Posterior cingulate gyrus (tissue), 11 donors: Measurements from ENCODE around the gene CHD6.
A peak's percentile ranks its signal among the peaks of the same experiment; 100 is the strongest.

Source experiments
- DNase-seq, 10 donors: peaks; one replicate each; pipeline versions ENCODE4 v3.0.0 to v3.0.0-alpha.2; 2020 to 2021; ENCODE audit warnings: mixed read lengths in 3 of 10
- intact Hi-C: fragments of 100-400 bp; cut with DNase I; formaldehyde crosslinking; loops from one replicate; pipeline ENCODE4 v1.15.1; 2023

CHD6 gene

DNA sequence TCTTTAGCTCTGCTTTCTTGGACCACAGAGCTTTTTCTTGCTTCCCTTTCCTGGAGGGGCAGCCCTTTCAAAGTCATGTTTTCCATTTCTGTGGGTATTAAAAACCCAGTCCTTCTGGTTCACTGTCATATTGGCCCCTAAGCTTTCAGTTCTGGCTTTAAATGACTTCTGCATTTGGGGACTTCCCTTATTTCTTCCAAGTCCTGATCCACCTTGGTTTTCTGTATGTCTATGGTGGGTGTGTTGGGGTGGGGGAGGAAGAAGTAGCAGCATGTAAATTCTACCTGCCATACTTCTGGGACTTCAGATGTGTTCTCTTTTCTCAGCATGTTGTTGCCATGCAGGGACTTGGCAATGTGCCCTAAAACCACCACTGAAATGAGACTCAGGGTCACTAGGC lies 174.5 kb downstream of the CHD6 start:
- DNase-seq, result no peak
- intact Hi-C loops, result no loop called here

- intact Hi-C loops, result no loop called here
- DNase-seq, result no peak
Observed at GRCh38 chr20:41440882-41441281, 177.3 kb downstream of the CHD6 start.

DNA sequence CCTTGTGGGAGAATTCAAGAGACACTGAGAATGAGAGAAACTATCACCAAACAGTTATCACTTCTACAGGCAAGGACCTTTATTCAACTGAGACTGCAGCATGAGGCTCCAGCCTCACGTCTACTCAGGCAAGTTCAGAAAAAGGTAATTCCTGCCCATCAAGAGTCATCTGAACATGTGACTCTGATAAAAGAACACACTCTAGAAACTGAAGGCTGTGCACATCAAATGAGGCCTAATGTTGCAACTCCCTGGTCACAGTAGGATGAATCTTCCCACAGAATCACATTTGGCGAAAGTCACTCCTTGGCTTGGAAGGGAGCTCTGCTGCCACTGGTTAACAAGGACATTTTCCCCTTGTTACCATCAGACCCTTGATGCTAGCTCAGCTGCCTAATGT lies 180.3 kb downstream of the CHD6 start:
- no peak for DNase-seq
- intact Hi-C loops, result no loop called here

DNA sequence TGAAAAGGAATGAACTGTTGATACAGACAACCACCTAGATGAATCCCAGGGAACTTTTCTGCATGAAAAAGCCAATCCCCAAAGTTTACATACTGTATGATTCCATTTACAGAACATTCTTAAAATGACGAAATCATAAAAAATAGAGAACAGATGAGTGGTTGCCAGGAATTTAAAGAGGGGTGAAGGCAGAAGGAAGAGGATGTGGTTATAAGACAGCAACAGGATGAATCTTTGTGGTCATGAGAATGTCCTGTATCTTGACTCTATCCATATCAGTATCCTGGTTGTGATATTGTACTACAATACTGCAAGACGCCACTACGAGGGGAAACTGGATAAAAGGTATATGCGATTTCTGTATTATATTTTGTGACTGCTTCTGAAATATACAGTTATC lies 181.5 kb downstream of the CHD6 start:
- intact Hi-C loops, result no loop called here
- no peak for DNase-seq

DNA sequence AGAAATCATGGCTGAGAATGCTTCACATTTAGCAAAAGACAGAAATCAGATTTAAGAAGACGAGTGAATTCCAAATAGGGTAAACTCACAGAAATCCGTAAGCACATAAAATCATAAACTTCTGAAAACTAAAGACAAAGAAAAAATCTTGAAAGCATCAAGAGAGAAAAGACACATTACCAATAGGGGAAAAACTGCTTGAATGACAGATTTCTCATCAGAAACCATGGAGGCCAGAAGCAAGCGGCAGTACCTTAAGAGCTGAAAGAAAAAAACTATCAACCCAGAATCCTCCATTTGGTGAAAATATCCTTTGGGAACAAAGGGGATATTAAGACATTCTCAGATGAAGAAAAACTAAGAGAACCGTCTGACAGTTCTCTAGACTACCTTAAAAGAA lies 185.0 kb downstream of the CHD6 start:
- intact Hi-C loops, result no loop called here
- DNase-seq, result no peak

GRCh38 chr20:41432746-41433145 lies 185.4 kb downstream of the CHD6 start:
- DNase-seq, result no peak
- intact Hi-C loops, result no loop called here

GRCh38 chr20:41428285-41428684 lies 189.9 kb downstream of the CHD6 start:
- no peak for DNase-seq
- intact Hi-C loops, result no loop called here

GRCh38 chr20:41427833-41428232 lies 190.3 kb downstream of the CHD6 start:
- intact Hi-C loops, result no loop called here
- DNase-seq, result no peak

DNA sequence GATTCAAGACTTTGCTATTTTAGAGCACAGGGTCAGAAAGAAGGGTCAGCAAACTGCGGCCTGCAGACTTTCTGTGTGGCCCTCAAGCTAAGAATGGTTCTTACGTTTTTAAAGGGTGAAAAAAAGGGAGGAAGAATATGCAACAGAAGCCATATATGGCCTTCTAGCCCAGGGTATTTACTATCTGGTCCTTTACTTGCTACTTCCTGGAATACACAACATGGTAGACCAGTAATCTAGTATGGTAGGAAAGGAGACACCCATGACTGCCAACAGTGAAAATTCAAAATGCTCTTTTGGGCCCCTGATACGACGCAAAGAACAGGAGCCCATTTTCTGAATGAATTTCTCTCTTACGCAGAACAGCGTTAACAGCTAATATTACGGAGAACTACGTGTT lies 191.2 kb downstream of the CHD6 start:
- intact Hi-C loops, result no loop called here

GRCh38 chr20:41426086-41426830 lies 191.9 kb downstream of the CHD6 start:
- DNase-seq, result no peak
- intact Hi-C loops, result no loop called here

More for the DNA sequence above, 191.2 kb downstream of the CHD6 start:
- DNase-seq, result no peak

GRCh38 chr20:41425180-41425884 lies 192.8 kb downstream of the CHD6 start:
- intact Hi-C loops, result no loop called here
- DNase-seq, result no peak

DNA sequence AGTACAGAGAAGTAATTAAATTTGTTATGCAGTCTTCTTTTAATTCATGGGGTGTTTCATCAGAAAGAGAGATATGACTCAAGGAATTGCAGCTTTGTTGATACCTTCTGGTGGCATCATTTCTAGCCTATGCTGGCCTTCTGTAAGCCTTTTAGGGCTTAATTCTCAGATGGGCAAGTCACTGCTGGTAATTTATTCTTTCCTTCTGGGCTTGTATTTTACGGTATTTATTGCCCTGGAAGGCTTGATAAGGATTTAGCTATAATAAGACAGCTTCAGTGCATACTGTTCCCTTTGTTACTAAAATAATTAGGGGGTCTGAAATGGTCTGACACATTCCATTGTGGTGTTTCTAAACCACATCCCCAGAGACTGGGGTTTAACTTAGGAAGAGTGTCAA lies 193.6 kb downstream of the CHD6 start:
- DNase-seq, result no peak

GRCh38 chr20:41424011-41424410 lies 194.2 kb downstream of the CHD6 start:
- intact Hi-C loops, result no loop called here
- DNase-seq, result no peak

More for the DNA sequence above, 193.6 kb downstream of the CHD6 start:
- intact Hi-C loops, result no loop called here

DNA sequence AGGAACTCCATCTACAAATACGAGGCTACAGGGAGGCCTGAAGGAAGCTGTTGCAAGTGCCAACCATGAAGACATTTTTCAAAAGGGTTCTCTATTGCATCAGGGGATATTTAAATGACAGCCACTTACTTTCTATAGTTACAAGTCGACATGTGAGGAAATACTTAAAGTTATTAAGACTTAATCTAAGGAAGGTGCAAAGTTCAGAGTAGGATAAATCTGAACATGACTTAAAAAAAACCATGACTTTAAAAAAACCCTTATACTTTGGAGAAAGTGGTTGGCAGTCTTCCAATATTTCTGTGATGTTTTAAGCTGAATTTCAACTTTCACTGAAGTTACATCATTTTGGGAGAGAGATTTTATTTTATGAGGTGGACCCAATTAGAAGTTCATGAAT lies 195.2 kb downstream of the CHD6 start:
- intact Hi-C loops, result no loop called here
- no peak for DNase-seq

DNA sequence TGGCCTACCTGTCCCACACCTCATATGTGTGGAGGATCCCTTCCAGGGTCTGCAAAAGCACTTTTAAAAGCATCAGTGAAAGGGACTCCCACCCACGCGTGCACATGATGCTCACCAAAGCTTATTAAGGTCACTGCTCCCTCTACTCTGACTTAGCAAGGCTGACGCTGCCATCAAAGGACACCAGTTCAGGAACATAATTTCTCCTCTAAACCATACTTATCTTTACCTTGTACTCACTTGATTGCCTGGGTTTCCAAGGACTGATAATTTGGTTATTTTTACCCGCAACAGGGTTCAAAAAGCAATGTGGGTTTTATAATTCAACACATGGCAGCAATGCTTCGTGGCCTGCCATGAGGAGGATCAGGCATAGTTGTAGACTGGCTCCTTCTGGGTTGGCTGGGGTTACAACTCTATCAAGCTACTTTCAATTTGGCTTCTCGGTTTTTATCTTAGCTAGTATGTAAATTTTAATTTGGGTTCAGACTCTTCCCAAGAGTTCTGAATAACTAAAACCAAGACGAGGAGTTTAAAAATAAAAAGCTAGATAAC lies 199.4 kb downstream of the CHD6 start:
- intact Hi-C loops, result no loop called here

GRCh38 chr20:41418031-41418430 lies 200.1 kb downstream of the CHD6 start:
- DNase-seq, result no peak
- intact Hi-C loops, result no loop called here

More for the DNA sequence above, 199.4 kb downstream of the CHD6 start:
- no peak for DNase-seq

DNA sequence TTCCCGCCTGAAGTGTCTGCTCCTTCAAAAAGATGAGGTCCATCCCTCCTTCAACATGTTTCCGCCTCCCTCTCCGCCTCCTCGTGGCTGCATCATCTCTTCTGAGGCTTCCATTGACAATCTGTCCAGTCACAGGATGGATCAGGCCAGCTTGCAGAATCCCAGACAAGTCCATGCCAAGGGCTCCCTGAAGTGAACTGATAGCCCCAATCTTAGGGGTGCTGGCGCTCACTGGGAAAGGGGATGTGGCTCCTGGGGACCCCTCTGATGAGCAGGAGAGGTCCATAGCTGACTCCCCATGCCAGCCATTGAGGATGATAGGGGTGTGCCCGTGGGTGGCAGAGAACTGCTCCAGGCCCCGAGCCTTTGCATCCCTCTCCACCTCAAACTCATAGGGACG lies 203.0 kb downstream of the CHD6 start:
- intact Hi-C loops, result no loop called here
- DNase-seq, result no peak

GRCh38 chr20:41413169-41413568 lies 205.0 kb downstream of the CHD6 start:
- intact Hi-C loops, result loop anchor here (5.0 kb wide), 2 partner anchors 71 to 241 kb away; partner anchors contain the start of gene LPIN3

GRCh38 chr20:41412324-41413120 lies 205.7 kb downstream of the CHD6 start:
- intact Hi-C loops, result loop anchor here (5.0 kb wide), 2 partner anchors 70 to 240 kb away; partner anchors contain the start of gene LPIN3
- no peak for DNase-seq

More at GRCh38 chr20:41413169-41413568, 205.0 kb downstream of the CHD6 start:
- no peak for DNase-seq

DNA sequence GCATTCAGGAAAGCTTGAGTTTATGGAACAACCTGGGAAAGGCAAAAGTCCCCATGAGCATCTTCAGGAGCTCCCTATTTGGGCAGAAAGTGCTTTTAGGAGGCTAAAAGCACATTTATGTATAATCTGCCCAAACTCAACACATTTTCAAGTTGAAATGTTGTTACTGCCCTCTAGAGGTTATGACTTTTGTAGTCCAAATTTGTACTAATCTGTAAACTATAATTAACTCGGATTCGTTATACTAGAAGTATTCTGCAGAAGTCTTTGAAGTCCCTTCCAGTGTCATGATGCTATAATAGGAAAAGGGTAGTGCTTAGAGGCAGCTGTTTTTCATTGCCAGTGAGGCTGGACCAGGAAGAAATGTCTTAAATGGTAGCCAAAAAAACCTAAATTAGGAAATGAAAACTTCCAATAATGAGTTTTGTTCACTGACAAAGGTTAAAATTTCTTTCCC lies 206.8 kb downstream of the CHD6 start:
- DNase-seq, result no peak
- intact Hi-C loops, result loop anchor here (5.0 kb wide), 2 partner anchors 69 to 239 kb away; partner anchors contain the start of gene LPIN3

DNA sequence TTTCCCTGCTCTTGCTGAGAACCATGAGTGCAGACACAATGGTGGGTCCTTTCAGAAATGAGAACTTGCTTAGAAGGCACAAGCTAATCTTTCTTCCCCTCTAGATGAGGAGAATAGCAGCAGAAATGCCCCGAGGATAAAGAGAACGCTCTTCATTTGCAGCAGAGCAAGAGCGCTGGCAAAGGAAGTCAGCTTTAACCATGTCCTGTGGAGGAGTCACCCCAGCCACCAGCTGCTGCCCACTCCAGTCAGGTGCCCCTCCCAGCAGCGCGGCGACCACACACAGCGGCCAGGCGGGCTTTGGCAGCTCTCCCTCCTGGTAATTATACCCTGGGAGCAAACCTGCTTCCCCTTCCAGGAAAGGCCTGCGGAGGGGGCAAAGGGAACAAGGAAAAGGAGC lies 209.2 kb downstream of the CHD6 start:
- intact Hi-C loops, result no loop called here
- peak in 7 of 10 donors; percentile 31 to 91 (median 57) for DNase-seq
